H9 (cell line): ENCODE measurements around the gene LETMD1. TPM values are rescaled to one million over a fixed set of nuclear protein-coding genes. Genes with fewer than 3 reads are reported as not detected.

Experiments used
- DNase-seq: peaks from one replicate; pipeline ENCODE4 v3.0.0-alpha.2; 2017
- H2AFZ ChIP-seq: one replicate; pipeline ENCODE4 v1.6.1; 2013; ENCODE audit warnings: mild to moderate bottlenecking, low read length, control low read depth, moderate library complexity
- H2AK5ac ChIP-seq: 2 replicates; pipeline ENCODE4 v1.6.1; 2013; ENCODE audit warnings: low read length, control low read depth, mixed read lengths; ENCODE audit not compliant: insufficient read length
- H2BK120ac ChIP-seq: one replicate; pipeline ENCODE4 v1.6.1; 2013; ENCODE audit warnings: low read depth, mild to moderate bottlenecking, low read length, control low read depth, inconsistent platforms; ENCODE audit not compliant: poor library complexity, severe bottlenecking
- H2BK12ac ChIP-seq: 2 replicates; pipeline ENCODE4 v1.6.1; 2013; ENCODE audit warnings: low read length, control low read depth, mixed read lengths, low read depth; ENCODE audit not compliant: insufficient read length
- H2BK15ac ChIP-seq: 2 replicates; pipeline ENCODE4 v1.6.1; 2013; ENCODE audit warnings: low read depth, low read length, control low read depth
- H2BK20ac ChIP-seq: one replicate; pipeline ENCODE4 v1.6.1; 2013; ENCODE audit warnings: low read depth, mild to moderate bottlenecking, low read length, control low read depth, inconsistent platforms; ENCODE audit not compliant: poor library complexity, severe bottlenecking
- H2BK5ac ChIP-seq: 2 replicates; pipeline ENCODE4 v1.6.1; 2013; ENCODE audit warnings: low read length, control low read depth, mixed read lengths; ENCODE audit not compliant: insufficient read length
- H3K14ac ChIP-seq: 2 replicates; pipeline ENCODE4 v1.6.1; 2013; ENCODE audit warnings: low read length, control low read depth; ENCODE audit not compliant: insufficient read depth
- H3K18ac ChIP-seq: 2 replicates; pipeline ENCODE4 v1.6.1; 2013; ENCODE audit warnings: low read depth, mild to moderate bottlenecking, mixed read lengths, low read length, control low read depth; ENCODE audit not compliant: insufficient read length
- H3K23ac ChIP-seq: 2 replicates; pipeline ENCODE4 v1.6.1; 2013; ENCODE audit warnings: low read length, control low read depth, mixed read lengths, low read depth; ENCODE audit not compliant: insufficient read length
- H3K23me2 ChIP-seq: 2 replicates; pipeline ENCODE4 v1.6.1; 2013; ENCODE audit warnings: low read depth, mild to moderate bottlenecking, mixed read lengths, low read length, control low read depth; ENCODE audit not compliant: insufficient read length, poor library complexity, severe bottlenecking
- H3K27ac ChIP-seq: 2 replicates; pipeline ENCODE4 v1.5.1; 2013; ENCODE audit warnings: low read length, control low read depth, mixed read lengths, low read depth; ENCODE audit not compliant: insufficient read length
- H3K27me3 ChIP-seq: 2 replicates; pipeline ENCODE4 v1.6.1; 2013; ENCODE audit warnings: low read length, control low read depth, inconsistent platforms; ENCODE audit not compliant: insufficient read depth
- H3K4ac ChIP-seq: 2 replicates; pipeline ENCODE4 v1.6.1; 2013; ENCODE audit warnings: low read depth, mild to moderate bottlenecking, control low read depth, inconsistent platforms, low read length, moderate library complexity
- H3K4me1 ChIP-seq: 2 replicates; pipeline ENCODE4 v1.6.1; 2013; ENCODE audit warnings: low read length, control low read depth, inconsistent platforms; ENCODE audit not compliant: insufficient read depth
- H3K4me2 ChIP-seq: 2 replicates; pipeline ENCODE4 v1.6.1; 2013; ENCODE audit warnings: low read length, control low read depth, mixed read lengths; ENCODE audit not compliant: insufficient read length, insufficient read depth
- H3K56ac ChIP-seq: 2 replicates; pipeline ENCODE4 v1.6.1; 2013; ENCODE audit warnings: low read depth, mild to moderate bottlenecking, mixed read lengths, low read length, control low read depth; ENCODE audit not compliant: insufficient read length
- H3K79me1 ChIP-seq: 2 replicates; pipeline ENCODE4 v1.6.1; 2013; ENCODE audit warnings: low read depth, mild to moderate bottlenecking, moderate library complexity, low read length, control low read depth, inconsistent platforms; ENCODE audit not compliant: insufficient read depth, poor library complexity, severe bottlenecking
- H3K79me2 ChIP-seq: 2 replicates; pipeline ENCODE4 v1.6.1; 2013; ENCODE audit warnings: low read length, control low read depth, inconsistent platforms; ENCODE audit not compliant: insufficient read depth
- H3K9ac ChIP-seq: 2 replicates; pipeline ENCODE4 v1.6.1; 2013; ENCODE audit warnings: low read length, control low read depth, mixed read lengths; ENCODE audit not compliant: insufficient read length; ENCODE audit errors: extremely low read depth
- H3K9me3 ChIP-seq: one replicate; pipeline ENCODE4 v1.6.1; 2013; ENCODE audit warnings: low read depth, low read length, inconsistent platforms; ENCODE audit not compliant: control insufficient read depth
- H3T11ph ChIP-seq: one replicate; pipeline ENCODE4 v1.6.1; 2013; ENCODE audit warnings: mild to moderate bottlenecking, low read length, control low read depth, inconsistent platforms
- H4K20me1 ChIP-seq: one replicate; pipeline ENCODE4 v1.6.1; 2013; ENCODE audit not compliant: control insufficient read depth, insufficient read length, insufficient read depth
- H4K5ac ChIP-seq: 2 replicates; pipeline ENCODE4 v1.6.1; 2013; ENCODE audit warnings: low read depth, mild to moderate bottlenecking, mixed read lengths, low read length, control low read depth; ENCODE audit not compliant: insufficient read length
- H4K8ac ChIP-seq: replicated peaks from 2 replicates; pipeline ENCODE4 v1.6.1; 2013; ENCODE audit warnings: low read length, control low read depth, mixed read lengths, low read depth; ENCODE audit not compliant: insufficient read length
- H4K91ac ChIP-seq: 2 replicates; pipeline ENCODE4 v1.6.1; 2013; ENCODE audit warnings: low read depth, mild to moderate bottlenecking, moderate library complexity, mixed read lengths, low read length, control low read depth; ENCODE audit not compliant: insufficient read length
- H3K27ac Mint-ChIP-seq, 3 experiments: 2 replicates in 2 of 3; 3 replicates in 1 of 3; pipeline ENCODE4 v1.8.0; 2020 to 2021; ENCODE audit warnings: mixed read lengths in 3 of 3, mild to moderate bottlenecking in 1 of 3, moderate library complexity in 1 of 3
- H3K27me3 Mint-ChIP-seq: 2 replicates; pipeline ENCODE4 v1.8.0; 2021; ENCODE audit warnings: low read depth, mild to moderate bottlenecking, moderate library complexity, mixed read lengths
- H3K36me3 Mint-ChIP-seq, 3 experiments: 2 replicates in 2 of 3; 3 replicates in 1 of 3; pipeline ENCODE4 v1.8.0; 2020 to 2021; ENCODE audit warnings: low read depth in 3 of 3, mixed read lengths in 3 of 3; ENCODE audit not compliant: insufficient read depth in 1 of 3
- H3K4me1 Mint-ChIP-seq, 2 experiments: 2 replicates each; pipeline ENCODE4 v1.8.0; 2020; ENCODE audit warnings: mixed read lengths in 2 of 2
- H3K4me3 Mint-ChIP-seq, 2 experiments: 2 replicates in 1 of 2; 3 replicates in 1 of 2; pipeline ENCODE4 v1.8.0; 2020 to 2021; ENCODE audit warnings: mild to moderate bottlenecking in 2 of 2, mixed read lengths in 2 of 2, moderate library complexity in 1 of 2
- H3K9me3 Mint-ChIP-seq, 2 experiments: 2 replicates in 1 of 2; 3 replicates in 1 of 2; pipeline ENCODE4 v1.8.0; 2020; ENCODE audit warnings: mild to moderate bottlenecking in 2 of 2, mixed read lengths in 2 of 2, moderate library complexity in 1 of 2
- WGBS: extraction: QIAGEN DNeasy Blood & Tissue Kit; methylation state at CpG from one replicate; pipeline ENCODE4 v1.1.7; 2013; ENCODE audit warnings: missing lambda C conversion rate, low lambda C conversion rate, mixed read lengths; ENCODE audit not compliant: insufficient read length; ENCODE audit errors: extremely low coverage; 5-methylcytosine and 5-hydroxymethylcytosine counted together
- total RNA-seq: library from RNA; stranded (reverse); gene quantifications from 2 replicates; pipeline ENCODE4 v1.2.1, GENCODE V29; 2021
- TF ChIP-seq, protein P1 (sequence below): fragments of 200-600 bp; sonication (generic); conservative IDR thresholded peaks from 3 replicates; pipeline ENCODE4 v1.8.0; 2021; ENCODE audit warnings: antibody characterized with exemption, mild to moderate bottlenecking

LETMD1 gene
- total RNA-seq, 1 experiment from 2014 or later, result 34.9 TPM

DNA sequence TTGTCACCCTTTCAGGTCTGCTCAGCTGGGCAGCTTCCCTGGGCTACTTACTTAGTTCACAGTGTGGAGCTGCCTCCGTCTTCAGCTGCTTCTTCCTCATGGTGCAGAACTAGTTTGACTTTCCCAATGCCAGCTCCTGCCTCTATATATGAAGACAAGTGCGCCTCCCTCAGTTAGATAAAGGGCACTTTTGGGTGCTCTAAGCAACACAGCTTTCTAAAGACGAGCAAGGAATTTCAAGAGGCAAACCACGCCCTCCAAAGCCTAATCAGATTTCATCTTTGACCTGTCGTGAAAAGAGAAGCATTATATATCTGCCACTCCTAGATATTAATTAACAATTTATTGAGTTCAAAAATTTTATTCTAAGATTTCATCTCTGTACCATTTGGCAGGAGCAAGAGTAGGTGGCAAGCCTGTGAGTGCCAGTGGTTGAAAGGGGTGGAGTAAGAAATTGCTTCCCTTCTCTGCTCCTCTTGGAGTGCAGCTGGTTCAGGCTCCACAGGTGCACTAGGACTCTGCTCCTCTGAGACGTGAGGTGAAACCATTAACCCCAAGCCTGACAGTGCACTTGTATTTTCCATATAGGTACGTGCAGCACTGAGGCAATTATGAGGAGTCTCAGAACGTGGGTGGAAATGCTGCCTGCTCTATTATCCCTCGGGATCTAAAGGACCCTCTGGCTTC is 19.9 kb upstream of the LETMD1 start:
- Histone ChIP-seq H2BK120ac (no peak overlapping the region), H3K9ac (no peak overlapping the region), H4K5ac (no peak overlapping the region), H2AFZ (no peak overlapping the region), H3K56ac (no peak overlapping the region), H3K14ac (no peak overlapping the region), H3K9me3 (no peaks in the 10 kb centered on the region), H4K91ac (no peak overlapping the region), H2BK5ac (no peak overlapping the region), H3K23ac (no peak overlapping the region), H3K4ac (no peak overlapping the region), H2BK15ac (no peak overlapping the region), H2AK5ac (no peak overlapping the region), H3K27ac (no peak overlapping the region), H3T11ph (no peak overlapping the region), H3K79me2 (peaks cover 7% of the 10 kb centered on the region), H2BK20ac (no peak overlapping the region), H3K4me1 (peaks cover 3% of the 10 kb centered on the region; the same call in 1 of the 2 replicates), H3K27me3 (no peaks in the 10 kb centered on the region), H4K20me1 (no peaks in the 10 kb centered on the region), H4K8ac (no peak overlapping the region), H3K18ac (no peak overlapping the region), H3K79me1 (no peaks in the 10 kb centered on the region), H3K23me2 (peaks cover 5% of the 10 kb centered on the region), H2BK12ac (no peak overlapping the region), H3K4me2 (peak overlapping the region; percentile 29)
- H3K27me3 Mint-ChIP-seq, result peaks cover 4% of the 10 kb centered on the region
- peak; percentile 72 for DNase-seq
- H3K27ac Mint-ChIP-seq, result peak overlapping the region in 1 of 3 experiments; percentile 60; a peak in 1 of 7 replicates
- H3K9me3 Mint-ChIP-seq, result no peaks in the 10 kb centered on the region
- TF ChIP-seq, protein P1, sequence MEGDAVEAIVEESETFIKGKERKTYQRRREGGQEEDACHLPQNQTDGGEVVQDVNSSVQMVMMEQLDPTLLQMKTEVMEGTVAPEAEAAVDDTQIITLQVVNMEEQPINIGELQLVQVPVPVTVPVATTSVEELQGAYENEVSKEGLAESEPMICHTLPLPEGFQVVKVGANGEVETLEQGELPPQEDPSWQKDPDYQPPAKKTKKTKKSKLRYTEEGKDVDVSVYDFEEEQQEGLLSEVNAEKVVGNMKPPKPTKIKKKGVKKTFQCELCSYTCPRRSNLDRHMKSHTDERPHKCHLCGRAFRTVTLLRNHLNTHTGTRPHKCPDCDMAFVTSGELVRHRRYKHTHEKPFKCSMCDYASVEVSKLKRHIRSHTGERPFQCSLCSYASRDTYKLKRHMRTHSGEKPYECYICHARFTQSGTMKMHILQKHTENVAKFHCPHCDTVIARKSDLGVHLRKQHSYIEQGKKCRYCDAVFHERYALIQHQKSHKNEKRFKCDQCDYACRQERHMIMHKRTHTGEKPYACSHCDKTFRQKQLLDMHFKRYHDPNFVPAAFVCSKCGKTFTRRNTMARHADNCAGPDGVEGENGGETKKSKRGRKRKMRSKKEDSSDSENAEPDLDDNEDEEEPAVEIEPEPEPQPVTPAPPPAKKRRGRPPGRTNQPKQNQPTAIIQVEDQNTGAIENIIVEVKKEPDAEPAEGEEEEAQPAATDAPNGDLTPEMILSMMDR, result peak; percentile 64
- H3K36me3 Mint-ChIP-seq, result no peaks in the 10 kb centered on the region
- H3K4me3 Mint-ChIP-seq, result peak overlapping the region in 1 of 2 experiments; percentile 24; a peak in 2 of 5 replicates
- no CpG with 5 or more reads among the region's 9 CpGs for WGBS
- H3K4me1 Mint-ChIP-seq, result peaks cover 39 to 43% of the 10 kb centered on the region in 2 experiments
